HepG2 (cell line): ENCODE data around the gene MAN2B2. TPM values are rescaled to one million over a fixed set of nuclear protein-coding genes. Genes with fewer than 3 reads are reported as not detected.
A peak's percentile ranks its signal among the peaks of the same experiment; 100 is the strongest.

Experiments
- ATAC-seq: fragments of 200-7000 bp; cut with Tn5 transposase; 3 replicates; pipeline ENCODE4 v1.9.1; 2020; ENCODE audit warnings: mild to moderate bottlenecking, moderate library complexity
- BruUV-seq: library from RNA; stranded (reverse); fragments of 400-500 nt; replicated peaks from 2 replicates; lab custom pipeline; 2021; lab: Mats Ljungman, UMichigan
- CTCF ChIA-PET: fragments of 300-600 bp; formaldehyde crosslinking; extraction: SDS; loops from one replicate; lab custom pipeline; 2021; ENCODE audit warnings: low total read pairs, inconsistent platforms, low intra/inter-chr PET ratio; lab: Yijun Ruan, JAX
- POLR2A ChIA-PET: fragments of 350-600 bp; sonication (Branson Sonifier 250); formaldehyde crosslinking; loops from one replicate; lab custom pipeline; 2020; ENCODE audit warnings: antibody characterized with exemption, inconsistent platforms; lab: Yijun Ruan, JAX
- DNase-seq: peaks from one replicate; pipeline ENCODE4 v3.0.0-alpha.2; 2015; ENCODE audit warnings: low spot score
- FAIRE-seq: peaks from 3 replicates; lab custom pipeline; 2011; peaks lifted over from hg19 to GRCh38; lab: Jason Lieb, UNC
- H2AFZ ChIP-seq: one replicate; pipeline ENCODE4 v1.6.1; 2011; ENCODE audit warnings: low read length, inconsistent platforms
- H3K27ac ChIP-seq: fragments of 300-600 bp; 3 replicates; pipeline ENCODE4 v1.8.0; 2011; ENCODE audit warnings: mixed run types, mild to moderate bottlenecking, mixed read lengths, low read length, inconsistent platforms; ENCODE audit not compliant: insufficient read depth; ENCODE audit errors: extremely low read length
- H3K27me3 ChIP-seq, 2 experiments: fragments of 200-600 bp in 1 of 2; 2 replicates in 1 of 2; 3 replicates in 1 of 2; pipeline versions ENCODE4 v1.6.0 to v1.8.0; 2011; ENCODE audit warnings: low read length in 2 of 2, mild to moderate bottlenecking in 2 of 2, moderate library complexity in 2 of 2, inconsistent platforms in 1 of 2; ENCODE audit not compliant: insufficient read depth in 2 of 2, control insufficient read depth in 1 of 2
- H3K36me3 ChIP-seq, 2 experiments: fragments of 200-600 bp in 1 of 2; replicated peaks in 1 of 2; 2 replicates in 1 of 2; 3 replicates in 1 of 2; pipeline versions ENCODE4 v1.5.1 to v1.8.0; 2011; ENCODE audit warnings: low read length in 2 of 2, inconsistent platforms in 1 of 2; ENCODE audit not compliant: insufficient read depth in 2 of 2, control insufficient read depth in 1 of 2
- H3K4me1 ChIP-seq: 2 replicates; pipeline ENCODE4 v1.5.1; 2012; ENCODE audit warnings: low read length, inconsistent platforms; ENCODE audit not compliant: insufficient read depth
- H3K4me2 ChIP-seq: 2 replicates; pipeline ENCODE4 v1.6.0; 2011; ENCODE audit warnings: low read depth, low read length, inconsistent platforms
- H3K4me3 ChIP-seq, 3 experiments: fragments of 200-600 bp in 1 of 3; sonication (generic), shearing (Covaris generic) in 1 of 3; replicated peaks in 1 of 3; 2 replicates each; pipeline ENCODE4 v1.5.1; 2011 to 2016; ENCODE audit warnings: low read length in 3 of 3, inconsistent platforms in 2 of 3, low read depth in 2 of 3, mild to moderate bottlenecking in 2 of 3, control low read depth in 1 of 3, mixed read lengths in 1 of 3; ENCODE audit not compliant: insufficient read depth in 1 of 3
- H3K79me2 ChIP-seq: one replicate; pipeline ENCODE4 v1.6.1; 2011; ENCODE audit warnings: low read length, inconsistent platforms; ENCODE audit not compliant: insufficient read depth
- H3K9ac ChIP-seq: 2 replicates; pipeline ENCODE4 v1.6.0; 2011; ENCODE audit warnings: mild to moderate bottlenecking, low read depth, low read length, inconsistent platforms; ENCODE audit not compliant: insufficient read depth
- H3K9me3 ChIP-seq: 2 replicates; pipeline ENCODE4 v1.5.1; 2012; ENCODE audit warnings: mild to moderate bottlenecking, low read length
- H4K20me1 ChIP-seq: 2 replicates; pipeline ENCODE4 v1.6.0; 2011; ENCODE audit warnings: inconsistent platforms, mild to moderate bottlenecking, low read length, moderate library complexity; ENCODE audit not compliant: insufficient read depth
- CHD4 ChIP-seq: fragments of 200-600 bp; sonication (generic); IDR thresholded peaks from 2 replicates; pipeline ENCODE4 v1.7.0; 2017; ENCODE audit warnings: mild to moderate bottlenecking, low read length, borderline replicate concordance
- FOXM1 ChIP-seq: sonication (generic); formaldehyde crosslinking; IDR thresholded peaks from 2 replicates; pipeline ENCODE4 v1.5.0; 2020; ENCODE audit warnings: missing genetic modification reagents
- GATAD2A ChIP-seq: IDR thresholded peaks from 2 replicates; pipeline ENCODE4 v1.6.1; 2016
- IRX3 ChIP-seq: sonication (generic); formaldehyde crosslinking; IDR thresholded peaks from 2 replicates; pipeline ENCODE4 v1.8.1; 2023; ENCODE audit warnings: mild to moderate bottlenecking, low read depth, missing genetic modification reagents, borderline replicate concordance
- MIXL1 ChIP-seq: IDR thresholded peaks from 2 replicates; pipeline ENCODE4 v1.6.1; 2016
- MTF2 ChIP-seq: sonication (generic); formaldehyde crosslinking; IDR thresholded peaks from 2 replicates; pipeline ENCODE4 v1.5.0; 2020; ENCODE audit warnings: missing genetic modification reagents, borderline replicate concordance
- MXD4 ChIP-seq: IDR thresholded peaks from 2 replicates; pipeline ENCODE4 v1.6.1; 2016; ENCODE audit warnings: mild to moderate bottlenecking, missing biosample characterization, missing genetic modification reagents
- NFE2L2 ChIP-seq: fragments of 150-350 bp; IDR thresholded peaks from 2 replicates; pipeline ENCODE4 v1.6.1; 2014; ENCODE audit warnings: low read length
- PLRG1 ChIP-seq: fragments of 450-650 bp; conservative IDR thresholded peaks from 2 replicates; pipeline ENCODE4 v1.6.1; 2016
- RNF2 ChIP-seq: fragments of 450-650 bp; conservative IDR thresholded peaks from 2 replicates; pipeline ENCODE4 v1.6.1; 2016; ENCODE audit warnings: low read depth
- STAG1 ChIP-seq: sonication (generic); formaldehyde crosslinking; IDR thresholded peaks from 2 replicates; pipeline ENCODE4 v1.4.0; 2020; ENCODE audit warnings: missing genetic modification reagents
- TARDBP ChIP-seq: sonication (generic); formaldehyde crosslinking; IDR thresholded peaks from 2 replicates; pipeline ENCODE4 v1.8.0; 2022; ENCODE audit warnings: mild to moderate bottlenecking, missing genetic modification reagents
- TOE1 ChIP-seq: sonication (generic); formaldehyde crosslinking; IDR thresholded peaks from 2 replicates; pipeline ENCODE4 v1.4.0; 2020; ENCODE audit warnings: mild to moderate bottlenecking, missing genetic modification reagents
- U2AF1 ChIP-seq: fragments of 200-400 bp; formaldehyde crosslinking; optimal IDR thresholded peaks from 2 replicates; pipeline ENCODE3; 2017; ENCODE audit warnings: mild to moderate bottlenecking, low read depth, low read length
- ZBTB38 ChIP-seq: sonication (generic); formaldehyde crosslinking; IDR thresholded peaks from 2 replicates; pipeline ENCODE4 v1.5.1; 2020; ENCODE audit warnings: mild to moderate bottlenecking, missing genetic modification reagents
- ZNF230 ChIP-seq: sonication (generic); formaldehyde crosslinking; IDR thresholded peaks from 2 replicates; pipeline ENCODE4 v1.4.0; 2020; ENCODE audit warnings: mild to moderate bottlenecking, missing genetic modification reagents
- ZNF709 ChIP-seq: sonication (generic); formaldehyde crosslinking; IDR thresholded peaks from 2 replicates; pipeline ENCODE4 v1.5.0; 2020; ENCODE audit warnings: mild to moderate bottlenecking, missing genetic modification reagents
- ZNF772 ChIP-seq: sonication (generic); formaldehyde crosslinking; IDR thresholded peaks from 2 replicates; pipeline ENCODE4 v1.5.0; 2020; ENCODE audit warnings: mild to moderate bottlenecking, missing genetic modification reagents
- ZNF792 ChIP-seq: IDR thresholded peaks from 2 replicates; pipeline ENCODE4 v1.6.1; 2016
- ZNF883 ChIP-seq: sonication (generic); formaldehyde crosslinking; IDR thresholded peaks from 2 replicates; pipeline ENCODE4 v1.5.1; 2020; ENCODE audit warnings: mild to moderate bottlenecking, missing genetic modification reagents; ENCODE audit errors: not compliant biosample characterization
- WGBS: methylation state at CpG from one replicate; pipeline ENCODE4 v1.1.6; 2017; ENCODE audit warnings: low lambda C conversion rate; 5-methylcytosine and 5-hydroxymethylcytosine counted together
- in situ Hi-C: cut with HindIII; loops from 2 replicates; pipeline ENCODE4 v1.10.0; 2017; ENCODE audit warnings: low pct_unique_long_range_greater_than_20kb; ENCODE audit not compliant: extremely low pct_ligation_motif_present
- intact Hi-C: fragments of 100-400 bp; cut with micrococcal nuclease; formaldehyde crosslinking; loops from one replicate; pipeline ENCODE4 v1.10.0; 2022; ENCODE audit not compliant: unreplicated experiment
- polyA plus RNA-seq, 8 experiments: library from polyadenylated mRNA; depleted of rRNA in 3 of 8; stranded (reverse) in 7 of 8; unstranded in 1 of 8; fragments of >200 nt; fragmentation: Illumina TruSeq in 4 of 8; extraction: Trizol in 4 of 8; gene quantifications; 2 replicates each; pipeline versions ENCODE4 v1.2.1 to v1.2.3, GENCODE V29; 2011 to 2016; ENCODE audit warnings: low read depth in 4 of 8, missing spikeins in 1 of 8, mixed read lengths in 1 of 8; ENCODE audit not compliant: insufficient read depth in 1 of 8
- total RNA-seq, 5 experiments: library from RNA; depleted of rRNA; stranded (reverse); fragments of >200 nt; fragmentation: Illumina TruSeq; extraction: Trizol; gene quantifications; 2 replicates each; pipeline ENCODE4 v1.2.3, GENCODE V29; 2016; ENCODE audit warnings: low read depth in 1 of 5
- TF ChIP-seq, protein P1 (sequence below): sonication (generic); formaldehyde crosslinking; conservative IDR thresholded peaks from 2 replicates; pipeline ENCODE4 v1.8.0; 2022; ENCODE audit warnings: missing genetic modification reagents

MAN2B2 gene
- total and polyA plus RNA-seq, 2 of the 13 experiments (the other 11 are each of a cell fraction or from before 2014, with no cell fraction given): 4.8 to 5.4 TPM

GRCh38 chr4:6633091-6633906 lies 58.3 kb downstream of the MAN2B2 start (continued):
- TF ChIP-seq, protein P1, sequence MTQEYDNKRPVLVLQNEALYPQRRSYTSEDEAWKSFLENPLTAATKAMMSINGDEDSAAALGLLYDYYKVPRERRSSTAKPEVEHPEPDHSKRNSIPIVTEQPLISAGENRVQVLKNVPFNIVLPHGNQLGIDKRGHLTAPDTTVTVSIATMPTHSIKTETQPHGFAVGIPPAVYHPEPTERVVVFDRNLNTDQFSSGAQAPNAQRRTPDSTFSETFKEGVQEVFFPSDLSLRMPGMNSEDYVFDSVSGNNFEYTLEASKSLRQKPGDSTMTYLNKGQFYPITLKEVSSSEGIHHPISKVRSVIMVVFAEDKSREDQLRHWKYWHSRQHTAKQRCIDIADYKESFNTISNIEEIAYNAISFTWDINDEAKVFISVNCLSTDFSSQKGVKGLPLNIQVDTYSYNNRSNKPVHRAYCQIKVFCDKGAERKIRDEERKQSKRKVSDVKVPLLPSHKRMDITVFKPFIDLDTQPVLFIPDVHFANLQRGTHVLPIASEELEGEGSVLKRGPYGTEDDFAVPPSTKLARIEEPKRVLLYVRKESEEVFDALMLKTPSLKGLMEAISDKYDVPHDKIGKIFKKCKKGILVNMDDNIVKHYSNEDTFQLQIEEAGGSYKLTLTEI (CRISPR knock-in tag): no peak
- TF ChIP-seq ZNF709 (CRISPR knock-in tag): no peak
- no peak for TF ChIP-seq STAG1
- peak; percentile 50; the same call in 1 of the 2 replicates for TF ChIP-seq ZNF772 (CRISPR knock-in tag)
- no peak for TF ChIP-seq CHD4
- no peak; the same call in 1 of the 2 replicates for TF ChIP-seq ZNF792 (CRISPR knock-in tag)
- TF ChIP-seq, all 625 proteins: peak for 109

DNA sequence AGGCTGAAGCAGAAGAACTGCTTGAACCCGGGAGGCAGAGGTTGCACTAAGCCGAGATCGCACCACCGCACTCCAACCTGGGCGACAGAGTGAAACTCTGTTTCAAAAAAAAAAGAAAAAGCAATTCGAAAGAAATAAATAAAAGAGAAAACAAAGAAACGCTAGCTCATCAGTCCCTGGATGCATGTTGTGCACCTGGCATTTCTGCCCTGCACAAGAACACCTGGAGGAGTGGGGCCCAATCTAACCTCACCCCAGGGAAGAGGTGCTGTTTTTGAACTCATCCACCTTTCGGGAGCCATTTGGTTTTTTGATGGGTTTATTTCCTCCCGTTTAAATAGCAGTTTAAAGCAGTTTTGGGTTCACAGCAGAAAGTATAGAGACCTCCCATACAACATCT lies 59.8 kb downstream of the MAN2B2 start:
- H4K20me1 ChIP-seq: no peaks in the 10 kb centered on the region
- peaks cover 37% of the 10 kb centered on the region for H3K4me1 ChIP-seq
- H3K27me3 ChIP-seq: no peaks in the 10 kb centered on the region
- ChIA-PET POLR2A (interaction anchor here (1.3 kb wide), 1 partner anchor 48 kb away, joined by 3 read pairs; no protein-coding TSS in a partner anchor), CTCF (no interaction called here)
- 95% methylated on average over 9 of the region's 9 CpGs for WGBS
- no TSS peak for BruUV-seq
- no peak for ATAC-seq
- FAIRE-seq: no peak
- no peak overlapping the region for H2AFZ ChIP-seq
- no peaks in the 10 kb centered on the region for H3K36me3 ChIP-seq
- intact Hi-C loops (no loop called here), in situ Hi-C loops (no loop called here)
- H3K27ac ChIP-seq: no peak overlapping the region
- H3K4me3 ChIP-seq: no peak overlapping the region
- no peak overlapping the region for H3K9ac ChIP-seq
- no peaks in the 10 kb centered on the region for H3K9me3 ChIP-seq
- no peak overlapping the region for H3K4me2 ChIP-seq
- no peak for DNase-seq
- no peaks in the 10 kb centered on the region for H3K79me2 ChIP-seq
- no peak for TF ChIP-seq GATAD2A (CRISPR knock-in tag)
- TF ChIP-seq MXD4: no peak
- TF ChIP-seq PLRG1: no peak
- TF ChIP-seq TOE1 (CRISPR knock-in tag): no peak
- TF ChIP-seq NFE2L2: no peak
- no peak for TF ChIP-seq MTF2 (CRISPR knock-in tag)
- TF ChIP-seq U2AF1: no peak
- no peak for TF ChIP-seq TARDBP (CRISPR knock-in tag)
- no peak for TF ChIP-seq FOXM1 (CRISPR knock-in tag)
- TF ChIP-seq MIXL1: no peak
- TF ChIP-seq ZBTB38 (CRISPR knock-in tag): no peak
- TF ChIP-seq IRX3: no peak
- no peak for TF ChIP-seq ZNF230
- TF ChIP-seq ZNF883 (CRISPR knock-in tag): no peak
- TF ChIP-seq RNF2: no peak
